ENCODE measurements around the gene PTPRN2. TPM values are rescaled to one million over a fixed set of nuclear protein-coding genes. Genes with fewer than 3 reads are reported as not detected.

The PTPRN2 gene
- polyA plus RNA-seq, 1 experiment, result 0.31 TPM

DNA sequence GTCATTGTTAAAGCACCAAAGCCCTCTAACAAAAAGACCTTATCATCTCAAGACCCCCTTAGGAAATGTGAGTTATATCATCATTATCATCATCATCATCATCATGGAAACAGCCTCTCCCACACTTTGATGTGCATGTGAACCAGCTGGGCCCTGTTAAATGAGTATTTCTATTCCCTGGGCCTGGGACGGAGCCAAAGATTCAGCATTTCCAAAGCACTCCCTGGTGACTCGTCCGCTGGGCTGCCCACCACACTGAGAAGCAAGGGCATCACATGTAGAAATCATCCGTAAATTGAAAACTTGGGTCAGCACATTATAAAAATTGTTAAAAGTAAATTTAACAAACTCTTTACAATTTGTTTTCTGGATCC is 88.6 kb downstream of the PTPRN2 start:
- Histone ChIP-seq H3K4me3 (ENCODE audit: low read depth, low read length) (no peak overlapping the region), H3K36me3 (ENCODE audit: control insufficient read depth, insufficient read depth, low read length) (no peaks in the 10 kb centered on the region), H3K27me3 (ENCODE audit: control insufficient read depth, insufficient read depth, low read length) (no peaks in the 10 kb centered on the region)
- POLR2A ChIA-PET, result no interaction called here
- DNase-seq (ENCODE audit: low read depth), result no peak
- TF ChIP-seq, protein P1, sequence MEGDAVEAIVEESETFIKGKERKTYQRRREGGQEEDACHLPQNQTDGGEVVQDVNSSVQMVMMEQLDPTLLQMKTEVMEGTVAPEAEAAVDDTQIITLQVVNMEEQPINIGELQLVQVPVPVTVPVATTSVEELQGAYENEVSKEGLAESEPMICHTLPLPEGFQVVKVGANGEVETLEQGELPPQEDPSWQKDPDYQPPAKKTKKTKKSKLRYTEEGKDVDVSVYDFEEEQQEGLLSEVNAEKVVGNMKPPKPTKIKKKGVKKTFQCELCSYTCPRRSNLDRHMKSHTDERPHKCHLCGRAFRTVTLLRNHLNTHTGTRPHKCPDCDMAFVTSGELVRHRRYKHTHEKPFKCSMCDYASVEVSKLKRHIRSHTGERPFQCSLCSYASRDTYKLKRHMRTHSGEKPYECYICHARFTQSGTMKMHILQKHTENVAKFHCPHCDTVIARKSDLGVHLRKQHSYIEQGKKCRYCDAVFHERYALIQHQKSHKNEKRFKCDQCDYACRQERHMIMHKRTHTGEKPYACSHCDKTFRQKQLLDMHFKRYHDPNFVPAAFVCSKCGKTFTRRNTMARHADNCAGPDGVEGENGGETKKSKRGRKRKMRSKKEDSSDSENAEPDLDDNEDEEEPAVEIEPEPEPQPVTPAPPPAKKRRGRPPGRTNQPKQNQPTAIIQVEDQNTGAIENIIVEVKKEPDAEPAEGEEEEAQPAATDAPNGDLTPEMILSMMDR (IDR thresholded peaks at IDR 0.05; ENCODE audit: insufficient read depth, low read depth, low read length), result no peak
- CTCF ChIA-PET, result no interaction called here

DNA sequence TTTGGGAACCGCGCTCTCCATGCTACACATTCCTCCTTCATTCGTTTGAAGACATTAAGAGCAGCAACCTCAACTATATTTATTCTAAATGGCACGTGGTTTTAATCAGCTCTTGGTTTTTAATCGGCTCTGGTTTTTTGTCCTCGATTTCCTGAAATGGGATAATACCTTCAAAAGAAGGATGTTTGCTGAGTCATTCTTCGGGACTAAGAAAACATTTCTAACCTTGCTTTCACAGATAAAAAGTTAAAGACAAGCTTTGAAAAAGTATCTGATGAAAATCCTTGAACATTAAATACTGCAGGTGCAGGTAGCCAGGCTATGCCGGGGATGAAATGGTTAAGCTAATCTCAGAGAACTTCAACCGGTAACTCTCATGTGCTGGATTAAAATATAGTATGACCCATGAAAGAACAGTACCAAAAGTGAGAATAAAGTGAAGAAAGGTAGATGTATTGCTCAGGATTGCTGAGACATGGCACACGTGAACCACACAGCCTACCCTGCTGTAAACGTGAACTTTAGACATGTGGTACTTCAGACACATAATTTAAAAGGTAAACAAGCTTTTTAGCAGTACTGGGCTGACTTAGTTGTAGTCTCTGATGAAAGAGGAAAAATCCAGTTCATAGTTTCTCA is 89.1 kb downstream of the PTPRN2 start:
- Histone ChIP-seq H3K36me3 (ENCODE audit: control insufficient read depth, insufficient read depth, low read length) (no peaks in the 10 kb centered on the region), H3K4me3 (ENCODE audit: low read depth, low read length) (no peak overlapping the region), H3K27me3 (ENCODE audit: control insufficient read depth, insufficient read depth, low read length) (no peaks in the 10 kb centered on the region)
- POLR2A ChIA-PET, result no interaction called here
- CTCF ChIA-PET, result no interaction called here
- DNase-seq (ENCODE audit: low read depth), result no peak
- TF ChIP-seq, protein P1 (IDR thresholded peaks at IDR 0.05; ENCODE audit: insufficient read depth, low read depth, low read length), result no peak

GRCh38 chr7:158497627-158498026 is 90.0 kb downstream of the PTPRN2 start:
- POLR2A ChIA-PET, result no interaction called here
- DNase-seq (ENCODE audit: low read depth), result no peak
- TF ChIP-seq, protein P1 (IDR thresholded peaks at IDR 0.05; ENCODE audit: insufficient read depth, low read depth, low read length), result no peak

GRCh38 chr7:158495786-158496185 is 91.8 kb downstream of the PTPRN2 start:
- ChIA-PET CTCF (no interaction called here), POLR2A (no interaction called here)
- no peaks in the 10 kb centered on the region for H3K36me3 ChIP-seq (ENCODE audit: control insufficient read depth, insufficient read depth, low read length)
- no peaks in the 10 kb centered on the region for H3K27me3 ChIP-seq (ENCODE audit: control insufficient read depth, insufficient read depth, low read length)
- H3K4me3 ChIP-seq (ENCODE audit: low read depth, low read length), result no peak overlapping the region
- TF ChIP-seq, protein P1 (IDR thresholded peaks at IDR 0.05; ENCODE audit: insufficient read depth, low read depth, low read length), result no peak
- DNase-seq (ENCODE audit: low read depth), result no peak

More at GRCh38 chr7:158497627-158498026, 90.0 kb downstream of the PTPRN2 start:
- Histone ChIP-seq H3K36me3 (ENCODE audit: control insufficient read depth, insufficient read depth, low read length) (no peaks in the 10 kb centered on the region), H3K4me3 (ENCODE audit: low read depth, low read length) (no peak overlapping the region), H3K27me3 (ENCODE audit: control insufficient read depth, insufficient read depth, low read length) (no peaks in the 10 kb centered on the region)
- CTCF ChIA-PET, result no interaction called here

DNA sequence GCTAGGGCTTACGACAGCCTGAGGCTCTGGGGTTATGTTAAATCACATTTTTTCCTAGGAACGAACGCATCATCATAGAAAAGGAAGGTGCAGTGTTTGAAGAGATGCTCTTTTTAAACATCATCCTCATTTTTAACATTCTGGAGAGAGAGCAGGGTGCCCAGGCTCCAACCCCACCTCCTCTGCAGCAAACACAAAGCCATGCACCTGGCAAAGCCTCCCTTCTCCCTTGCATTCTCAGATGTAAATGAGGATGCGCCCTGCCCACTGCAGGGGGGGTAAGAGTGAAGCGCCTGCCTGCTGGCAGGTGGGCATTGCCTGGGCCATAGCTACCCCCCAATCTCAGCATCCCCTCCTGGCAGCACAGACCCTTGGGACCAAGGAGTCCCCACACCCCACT is 92.4 kb downstream of the PTPRN2 start:
- TF ChIP-seq, protein P1 (IDR thresholded peaks at IDR 0.05; ENCODE audit: insufficient read depth, low read depth, low read length), result no peak
- no peaks in the 10 kb centered on the region for H3K27me3 ChIP-seq (ENCODE audit: control insufficient read depth, insufficient read depth, low read length)
- no peak overlapping the region for H3K4me3 ChIP-seq (ENCODE audit: low read depth, low read length)
- POLR2A ChIA-PET, result no interaction called here
- no peak for DNase-seq (ENCODE audit: low read depth)
- no peaks in the 10 kb centered on the region for H3K36me3 ChIP-seq (ENCODE audit: control insufficient read depth, insufficient read depth, low read length)
- CTCF ChIA-PET, result no interaction called here

Measured in BJ (cell line).